Esophagus squamous epithelium (tissue), 4 donors: ENCODE measurements around the gene THRA.

ENCODE experiments used
- POLR2A ChIP-seq, 4 donors: fragments of 450-650 bp; IDR thresholded peaks; one replicate each; pipeline ENCODE4 v1.6.1; 2017; ENCODE audit warnings: antibody characterized with exemption in 4 of 4, mild to moderate bottlenecking in 4 of 4, moderate library complexity in 3 of 4
- TF ChIP-seq, protein P1 (sequence below), 6 experiments: fragments of 450-650 bp in 4 of 6; fragments of 200-600 bp in 2 of 6; sonication (generic) in 2 of 6; IDR thresholded peaks; one replicate each; pipeline ENCODE4 v1.5.1; 2016 to 2019; ENCODE audit warnings: antibody characterized with exemption in 6 of 6, mild to moderate bottlenecking in 4 of 6, moderate library complexity in 4 of 6

DNA sequence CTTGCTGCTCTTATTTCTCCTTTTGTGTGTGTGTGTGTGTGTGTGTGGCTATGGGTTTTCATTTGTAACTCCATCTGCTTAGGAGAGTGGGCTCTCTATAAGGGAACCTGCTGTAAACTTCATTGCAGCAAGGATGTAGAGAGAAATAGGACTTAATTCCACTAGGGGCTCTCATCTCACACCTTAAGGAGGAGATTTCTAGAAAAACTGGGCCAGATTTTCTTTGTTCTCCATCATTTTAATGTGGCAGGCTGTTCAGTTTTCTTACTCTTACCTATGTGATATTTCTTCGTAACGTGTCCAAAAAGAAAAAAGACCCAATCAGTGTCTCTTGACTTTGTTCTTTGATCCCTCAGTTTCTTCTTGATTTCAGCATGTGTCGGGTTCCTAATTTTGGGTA, 73.1 kb downstream of the THRA start:
- TF ChIP-seq, protein P1, sequence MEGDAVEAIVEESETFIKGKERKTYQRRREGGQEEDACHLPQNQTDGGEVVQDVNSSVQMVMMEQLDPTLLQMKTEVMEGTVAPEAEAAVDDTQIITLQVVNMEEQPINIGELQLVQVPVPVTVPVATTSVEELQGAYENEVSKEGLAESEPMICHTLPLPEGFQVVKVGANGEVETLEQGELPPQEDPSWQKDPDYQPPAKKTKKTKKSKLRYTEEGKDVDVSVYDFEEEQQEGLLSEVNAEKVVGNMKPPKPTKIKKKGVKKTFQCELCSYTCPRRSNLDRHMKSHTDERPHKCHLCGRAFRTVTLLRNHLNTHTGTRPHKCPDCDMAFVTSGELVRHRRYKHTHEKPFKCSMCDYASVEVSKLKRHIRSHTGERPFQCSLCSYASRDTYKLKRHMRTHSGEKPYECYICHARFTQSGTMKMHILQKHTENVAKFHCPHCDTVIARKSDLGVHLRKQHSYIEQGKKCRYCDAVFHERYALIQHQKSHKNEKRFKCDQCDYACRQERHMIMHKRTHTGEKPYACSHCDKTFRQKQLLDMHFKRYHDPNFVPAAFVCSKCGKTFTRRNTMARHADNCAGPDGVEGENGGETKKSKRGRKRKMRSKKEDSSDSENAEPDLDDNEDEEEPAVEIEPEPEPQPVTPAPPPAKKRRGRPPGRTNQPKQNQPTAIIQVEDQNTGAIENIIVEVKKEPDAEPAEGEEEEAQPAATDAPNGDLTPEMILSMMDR (IDR thresholded peaks at IDR 0.05), result no peak
- no peak for TF ChIP-seq POLR2A (IDR thresholded peaks at IDR 0.05)
